Smooth muscle cell (in vitro differentiated cells): Measurements from ENCODE around the gene ZMYM2. TPM values are rescaled to one million over a fixed set of nuclear protein-coding genes. Genes with fewer than 3 reads are reported as not detected.
"Not testable (repeated sequence)": the region's sequence is repeated elsewhere in the genome, so short reads cannot be mapped to it uniquely, and the experiment has no call there.

Experiments used
- DNase-seq: peaks from one replicate; lab custom pipeline; 2025; ENCODE audit not compliant: unreplicated experiment; lab: John Stamatoyannopoulos, UW
- H2AFZ ChIP-seq: fragments of 200-600 bp; sonication (generic); 2 replicates; pipeline ENCODE4 v1.6.0; 2016; ENCODE audit warnings: antibody characterized with exemption, low read depth, mild to moderate bottlenecking
- H3F3A ChIP-seq: fragments of 200-600 bp; sonication (generic); 2 replicates; pipeline ENCODE4 v1.6.0; 2017; ENCODE audit warnings: antibody characterized with exemption, low read depth
- H3K27ac ChIP-seq: fragments of 200-600 bp; sonication (generic); 2 replicates; pipeline ENCODE4 v1.5.1; 2016; ENCODE audit warnings: low read depth, mild to moderate bottlenecking
- H3K27me3 ChIP-seq: fragments of 200-600 bp; sonication (generic); 2 replicates; pipeline ENCODE4 v1.6.1; 2016; ENCODE audit warnings: low read depth, mild to moderate bottlenecking
- H3K36me3 ChIP-seq: fragments of 200-600 bp; sonication (generic); 2 replicates; pipeline ENCODE4 v1.5.1; 2016; ENCODE audit warnings: low read depth
- H3K4me1 ChIP-seq: fragments of 200-600 bp; sonication (generic); 2 replicates; pipeline ENCODE4 v1.5.1; 2016; ENCODE audit warnings: low read depth
- H3K4me2 ChIP-seq: fragments of 200-600 bp; sonication (generic); 2 replicates; pipeline ENCODE4 v1.6.0; 2016; ENCODE audit warnings: mild to moderate bottlenecking
- H3K4me3 ChIP-seq: fragments of 200-600 bp; sonication (generic); 2 replicates; pipeline ENCODE4 v1.5.1; 2016; ENCODE audit warnings: mild to moderate bottlenecking
- H3K79me2 ChIP-seq: fragments of 200-600 bp; sonication (generic); 2 replicates; pipeline ENCODE4 v1.6.0; 2016; ENCODE audit warnings: low read depth, mild to moderate bottlenecking
- H3K9ac ChIP-seq: fragments of 200-600 bp; sonication (generic); 2 replicates; pipeline ENCODE4 v1.6.0; 2016; ENCODE audit warnings: low read depth
- H3K9me3 ChIP-seq: fragments of 200-600 bp; sonication (generic); replicated peaks from 2 replicates; pipeline ENCODE4 v1.5.1; 2016; ENCODE audit warnings: low read depth
- H4K20me1 ChIP-seq: fragments of 200-600 bp; sonication (generic); 2 replicates; pipeline ENCODE4 v1.6.0; 2016; ENCODE audit warnings: low read depth
- CTCF ChIP-seq: fragments of 200-600 bp; sonication (generic); IDR thresholded peaks from 2 replicates; pipeline ENCODE4 v1.5.1; 2017; ENCODE audit warnings: borderline replicate concordance, mild to moderate bottlenecking, antibody characterized with exemption; ENCODE audit not compliant: insufficient read depth, poor library complexity, severe bottlenecking
- WGBS: methylation state at CpG from one replicate; pipeline ENCODE4 v1.1.7; 2016; ENCODE audit warnings: low lambda C conversion rate; 5-methylcytosine and 5-hydroxymethylcytosine counted together
- polyA plus RNA-seq: library from polyadenylated mRNA; unstranded; fragments of >200 nt; fragmentation: Nextera tagmentation; extraction: Ambion mirVana; gene quantifications from 2 replicates; pipeline ENCODE4 v1.2.1, GENCODE V29; 2016
- total RNA-seq: library from RNA; depleted of rRNA; stranded (reverse); fragments of >200 nt; gene quantifications from 2 replicates; pipeline ENCODE4 v1.2.3, GENCODE V29; 2014

The ZMYM2 gene
- total and polyA plus RNA-seq, 2 experiments from 2014 or later = 29.9 to 107 TPM

GRCh38 chr13:19967621-19968020 lies 9.1 kb downstream of the ZMYM2 start:
- Histone ChIP-seq H3K4me2 (no peak overlapping the region), H3K4me1 (peaks cover 6% of the 10 kb centered on the region), H3K79me2 (peaks cover 99% of the 10 kb centered on the region), H2AFZ (no peak overlapping the region), H3K27ac (no peak overlapping the region), H3K9me3 (no peaks in the 10 kb centered on the region), H3K4me3 (no peak overlapping the region), H3K36me3 (peaks cover 27% of the 10 kb centered on the region), H3F3A (no peaks in the 10 kb centered on the region), H3K9ac (no peak overlapping the region), H4K20me1 (peaks cover 99% of the 10 kb centered on the region), H3K27me3 (no peaks in the 10 kb centered on the region)
- no peak for DNase-seq
- TF ChIP-seq CTCF = no peak
- WGBS = 92% methylated on average over 3 of the region's 3 CpGs

GRCh38 chr13:19974498-19975009 lies 16.0 kb downstream of the ZMYM2 start:
- WGBS = 82% methylated on average over 7 of the region's 7 CpGs
- not testable (repeated sequence) for H3K27me3 ChIP-seq, H2AFZ ChIP-seq, H3K4me1 ChIP-seq, DNase-seq, H3F3A ChIP-seq, H3K4me3 ChIP-seq, H3K9ac ChIP-seq, H3K9me3 ChIP-seq, H3K27ac ChIP-seq, H3K4me2 ChIP-seq
- peaks cover 99% of the 10 kb centered on the region for H4K20me1 ChIP-seq
- H3K79me2 ChIP-seq = peaks cover 99% of the 10 kb centered on the region
- H3K36me3 ChIP-seq = peaks cover 10% of the 10 kb centered on the region

GRCh38 chr13:19978831-19979437 lies 20.4 kb downstream of the ZMYM2 start:
- no peak overlapping the region for H2AFZ ChIP-seq
- no peaks in the 10 kb centered on the region for H3K27me3 ChIP-seq
- peaks cover 3% of the 10 kb centered on the region for H3K9me3 ChIP-seq
- H3K36me3 ChIP-seq = no peaks in the 10 kb centered on the region
- peaks cover 100% of the 10 kb centered on the region for H3K79me2 ChIP-seq
- peaks cover 100% of the 10 kb centered on the region for H4K20me1 ChIP-seq
- peaks cover 10% of the 10 kb centered on the region for H3F3A ChIP-seq
- DNase-seq = no peak
- H3K27ac ChIP-seq = no peak overlapping the region
- H3K4me2 ChIP-seq = no peak overlapping the region
- 100% methylated on average over 4 of the region's 4 CpGs for WGBS
- no peak overlapping the region for H3K9ac ChIP-seq
- peaks cover 3% of the 10 kb centered on the region for H3K4me1 ChIP-seq
- H3K4me3 ChIP-seq = no peak overlapping the region
- no peak for TF ChIP-seq CTCF

- Histone ChIP-seq H4K20me1 (peaks cover 100% of the 10 kb centered on the region), H3K4me3 (no peak overlapping the region), H3K27ac (no peak overlapping the region), H3K79me2 (peaks cover 100% of the 10 kb centered on the region), H3K9me3 (peaks cover 1% of the 10 kb centered on the region), H3K27me3 (no peaks in the 10 kb centered on the region), H3K4me2 (no peak overlapping the region), H3K9ac (no peak overlapping the region), H3K36me3 (no peaks in the 10 kb centered on the region), H3K4me1 (peaks cover 9% of the 10 kb centered on the region), H3F3A (peaks cover 10% of the 10 kb centered on the region), H2AFZ (no peak overlapping the region)
- no peak for DNase-seq
- WGBS = 70% methylated on average over 3 of the region's 3 CpGs
- TF ChIP-seq CTCF = no peak
Measured at GRCh38 chr13:19981685-19982238, 23.2 kb downstream of the ZMYM2 start.
